ENCODE measurements around the gene TRAPPC12.
A peak's percentile ranks its signal among the peaks of the same experiment; 100 is the strongest.
"Not testable (repeated sequence)": the region's sequence is repeated elsewhere in the genome, so short reads cannot be mapped to it uniquely, and the experiment has no call there.

TRAPPC12 gene

DNA sequence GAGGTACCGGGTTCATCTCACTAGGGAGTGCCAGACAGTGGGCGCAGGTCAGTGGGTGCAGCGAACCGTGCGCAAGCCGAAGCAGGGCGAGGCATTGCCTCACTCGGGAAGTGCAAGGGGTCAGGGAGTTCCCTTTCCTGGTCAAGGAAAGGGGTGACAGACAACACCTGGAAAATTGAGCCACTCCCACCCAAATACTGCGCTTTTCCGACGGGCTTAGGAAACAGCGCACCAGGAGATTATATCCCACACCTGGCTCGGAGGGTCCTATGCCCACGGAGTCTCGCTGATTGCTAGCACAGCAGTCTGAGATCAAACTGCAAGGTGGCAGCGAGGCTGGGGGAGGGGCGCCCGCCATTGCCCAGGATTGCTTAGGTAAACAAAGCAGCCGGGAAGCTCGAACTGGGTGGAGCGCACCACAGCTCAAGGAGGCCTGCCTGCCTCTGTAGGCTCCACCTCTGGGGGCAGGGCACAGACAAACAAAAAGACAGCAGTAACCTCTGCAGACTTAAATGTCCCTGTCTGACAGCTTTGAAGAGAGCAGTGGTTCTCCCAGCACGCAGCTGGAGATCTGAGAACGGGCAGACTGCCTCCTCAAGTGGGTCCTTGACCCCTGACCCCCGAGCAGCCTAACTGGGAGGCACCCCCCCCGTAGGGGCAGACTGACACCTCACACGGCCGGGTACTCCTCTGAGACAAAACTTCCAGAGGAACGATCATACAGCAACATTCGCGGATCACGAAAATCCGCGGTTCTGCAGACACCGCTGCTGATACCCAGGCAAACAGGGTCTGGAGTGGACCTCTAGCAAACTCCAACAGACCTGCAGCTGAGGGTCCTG is 9.9 kb upstream of the TRAPPC12 start:
- DNase-seq, result not testable (repeated sequence)

GRCh38 chr2:3376821-3377220 is 2.7 kb upstream of the TRAPPC12 start:
- DNase-seq, result no peak

- peak; percentile 56 for DNase-seq
Measured at GRCh38 chr2:3377279-3377611, 2.2 kb upstream of the TRAPPC12 start.

- DNase-seq, result peak; percentile 99
Measured at GRCh38 chr2:3377612-3378432, 1.7 kb upstream of the TRAPPC12 start, which contains the start of gene EIPR1. Gene EIPR1 (minus strand): TSS chr2:3377818. CDS start chr2:3377689, 129 bp downstream.

DNA sequence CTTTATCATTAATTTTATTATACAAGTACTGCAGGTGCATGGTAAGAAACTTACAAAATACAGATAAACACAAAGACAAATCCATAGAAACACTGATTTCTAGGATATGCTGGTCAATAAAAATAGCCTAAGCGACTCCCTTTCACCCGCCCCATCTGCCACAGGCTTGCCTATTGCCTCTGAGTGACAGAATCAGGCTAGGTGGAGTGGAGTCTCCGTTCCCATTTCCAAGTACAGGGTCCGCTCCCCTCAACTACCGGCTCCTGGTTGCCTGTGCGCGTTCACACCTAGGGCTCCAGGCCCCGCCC is 201 bp upstream of the TRAPPC12 start:
- DNase-seq, result no peak

- DNase-seq, result no peak
Measured at GRCh38 chr2:3386448-3386958, 7.0 kb downstream of the TRAPPC12 start.

DNA sequence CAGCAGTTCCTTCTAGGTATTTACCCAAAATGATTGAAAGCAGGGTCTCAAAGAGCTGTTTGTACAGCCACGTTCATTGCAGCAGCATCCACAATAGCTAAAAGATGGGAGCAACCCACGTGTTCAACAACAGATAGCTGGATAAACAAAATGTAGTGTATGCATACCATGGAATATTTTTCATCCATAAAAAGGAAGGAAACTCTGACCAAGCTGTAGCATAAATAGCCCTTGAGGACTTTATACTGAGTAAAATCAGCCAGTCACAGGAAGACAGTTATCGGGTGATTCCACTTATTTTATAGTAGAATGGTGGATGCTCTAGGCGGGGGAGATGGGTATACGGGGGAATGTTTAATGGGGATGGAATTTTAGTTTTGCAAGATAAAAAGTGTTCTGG is 7.5 kb downstream of the TRAPPC12 start:
- no peak for DNase-seq

DNA sequence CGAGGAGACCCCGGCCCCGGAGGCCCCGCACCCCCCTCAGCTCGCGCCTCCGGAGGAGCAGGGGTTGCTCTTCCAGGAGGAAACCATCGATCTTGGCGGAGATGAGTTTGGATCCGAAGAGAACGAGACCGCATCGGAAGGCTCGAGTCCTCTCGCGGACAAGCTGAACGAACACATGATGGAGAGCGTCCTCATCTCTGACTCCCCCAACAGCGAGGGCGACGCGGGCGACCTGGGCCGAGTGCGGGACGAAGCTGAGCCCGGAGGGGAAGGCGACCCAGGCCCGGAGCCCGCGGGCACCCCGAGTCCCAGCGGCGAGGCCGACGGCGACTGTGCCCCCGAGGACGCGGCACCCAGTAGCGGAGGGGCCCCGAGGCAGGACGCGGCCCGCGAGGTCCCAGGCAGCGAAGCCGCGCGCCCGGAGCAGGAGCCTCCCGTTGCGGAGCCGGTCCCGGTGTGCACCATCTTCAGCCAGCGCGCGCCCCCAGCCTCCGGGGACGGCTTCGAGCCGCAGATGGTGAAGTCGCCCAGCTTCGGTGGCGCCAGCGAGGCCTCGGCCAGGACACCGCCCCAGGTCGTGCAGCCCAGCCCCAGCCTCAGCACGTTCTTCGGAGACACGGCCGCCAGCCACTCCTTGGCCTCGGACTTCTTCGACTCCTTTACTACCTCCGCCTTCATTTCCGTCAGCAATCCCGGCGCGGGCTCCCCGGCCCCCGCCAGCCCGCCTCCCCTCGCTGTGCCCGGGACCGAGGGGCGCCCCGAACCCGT is 8.3 kb downstream of the TRAPPC12 start:
- no peak for DNase-seq

- no peak for DNase-seq
Measured at GRCh38 chr2:3388412-3388738, 8.9 kb downstream of the TRAPPC12 start.

GRCh38 chr2:3389193-3389592 is 9.7 kb downstream of the TRAPPC12 start:
- no peak for DNase-seq

GRCh38 chr2:3390041-3390440 is 10.5 kb downstream of the TRAPPC12 start:
- DNase-seq, result no peak

GRCh38 chr2:3392216-3392615 is 12.7 kb downstream of the TRAPPC12 start:
- no peak for DNase-seq

DNA sequence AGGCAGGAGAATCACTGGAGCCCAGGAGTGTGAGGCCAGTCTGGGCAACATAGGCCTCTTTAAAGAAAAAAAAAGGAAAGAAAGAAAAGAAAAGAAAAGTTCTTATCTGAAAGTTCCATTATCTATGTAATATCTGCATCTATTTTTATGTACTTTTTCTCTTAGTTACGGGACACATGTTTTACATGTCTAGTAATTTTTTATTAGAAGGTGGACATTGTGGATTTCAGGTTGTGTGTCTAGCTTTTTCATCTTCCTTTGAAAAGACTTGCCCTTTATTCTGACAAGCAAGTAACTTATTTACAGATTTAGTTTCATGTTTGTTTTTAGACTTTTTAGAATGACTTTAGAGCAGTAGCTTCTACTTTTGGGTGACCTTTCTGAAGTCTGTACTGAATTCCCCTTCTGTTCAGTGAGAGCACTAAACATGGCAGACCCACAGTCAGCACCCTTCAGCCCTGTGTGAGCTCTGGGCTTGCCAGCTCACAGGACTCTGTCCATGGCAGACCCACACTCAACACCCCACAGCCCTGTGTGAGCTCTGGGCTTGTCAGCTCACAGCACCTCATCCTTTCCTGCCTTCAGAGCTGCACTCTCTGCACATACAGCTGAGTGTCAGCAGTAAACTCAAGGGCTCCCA is 17.5 kb downstream of the TRAPPC12 start:
- no peak for DNase-seq

GRCh38 chr2:3398857-3399256 is 19.4 kb downstream of the TRAPPC12 start:
- DNase-seq, result no peak

DNA sequence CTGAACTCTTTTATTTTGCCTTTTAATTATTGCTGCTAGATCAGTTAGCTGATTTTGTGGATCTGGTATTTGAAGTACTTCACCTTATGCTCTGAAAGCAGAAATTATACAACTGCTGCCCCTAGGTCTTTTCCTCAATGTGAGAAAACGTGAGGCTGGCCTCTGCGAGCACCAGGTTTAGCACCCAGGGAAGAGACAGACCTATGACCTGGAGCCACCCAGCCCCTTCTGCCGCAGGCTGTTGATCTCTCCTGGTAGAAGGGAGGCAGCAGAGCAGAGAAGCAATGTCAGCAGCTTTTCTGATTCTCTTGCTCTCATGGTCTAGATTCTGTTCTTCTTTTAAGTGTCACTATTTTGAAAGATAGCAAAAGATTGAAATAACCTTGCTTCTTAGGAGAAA is 19.9 kb downstream of the TRAPPC12 start:
- DNase-seq, result no peak

- DNase-seq, result no peak
Measured at GRCh38 chr2:3399829-3400228, 20.3 kb downstream of the TRAPPC12 start.

DNA sequence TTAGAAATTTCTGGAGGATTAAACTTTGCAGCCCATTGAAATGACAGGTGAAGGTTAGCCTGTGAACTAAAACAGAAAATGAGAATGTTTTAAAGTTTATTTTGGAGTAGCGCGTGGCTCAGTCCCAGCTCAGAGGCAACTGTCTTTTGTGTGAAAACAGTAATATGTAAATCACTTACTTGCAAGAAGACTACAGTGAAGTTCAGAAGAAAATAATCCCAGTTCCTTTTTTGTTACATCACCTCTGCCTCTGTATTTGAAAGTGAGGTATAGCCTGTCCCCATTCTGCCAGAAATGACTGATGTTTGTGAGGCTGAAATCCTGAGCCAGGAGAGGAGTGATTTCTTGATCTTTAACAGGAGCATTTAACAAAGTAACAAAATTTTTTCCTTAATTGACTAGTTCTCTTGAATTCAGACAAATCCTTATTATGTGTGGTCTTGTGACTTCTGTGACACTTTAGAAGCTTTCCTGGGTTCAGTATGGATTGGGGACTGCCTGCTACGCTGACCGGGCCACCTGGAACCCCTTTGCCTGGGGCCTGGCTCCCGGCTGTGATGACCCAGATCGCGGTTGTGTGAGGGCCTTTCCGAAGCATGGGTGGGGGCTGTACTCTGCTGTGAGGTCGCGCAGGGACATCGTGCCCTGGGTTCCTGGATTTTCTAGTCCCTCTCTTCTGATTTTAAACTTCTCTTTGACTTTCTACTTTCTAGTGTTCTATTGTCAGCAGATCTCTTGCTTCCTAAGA is 24.3 kb downstream of the TRAPPC12 start:
- DNase-seq, result no peak

DNA sequence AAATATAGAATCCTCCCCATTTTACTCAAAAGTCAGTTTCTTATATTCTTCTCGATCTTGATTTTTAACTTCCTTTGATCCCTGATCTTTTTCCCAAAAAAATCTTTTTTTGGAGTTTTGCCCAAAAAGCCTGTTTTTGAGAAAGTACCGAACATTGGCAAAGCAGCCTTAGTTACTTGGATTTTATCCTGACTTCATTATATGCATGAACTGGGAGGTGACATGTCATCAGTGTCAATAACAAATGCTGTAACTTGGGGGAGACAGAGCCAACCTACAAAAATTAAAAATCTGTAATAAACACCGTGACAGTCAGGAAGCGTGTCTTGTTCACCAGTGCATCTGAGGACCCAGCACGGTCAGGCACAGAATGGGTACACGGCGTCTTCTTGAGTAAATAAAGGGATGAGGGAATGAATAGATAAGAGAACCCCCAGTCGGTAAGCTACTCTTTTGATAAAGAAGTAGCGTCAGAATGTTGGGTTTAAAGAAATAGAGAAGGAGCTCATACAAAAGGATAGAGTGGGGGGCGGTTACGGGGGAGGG is 24.9 kb downstream of the TRAPPC12 start:
- no peak for DNase-seq

DNA sequence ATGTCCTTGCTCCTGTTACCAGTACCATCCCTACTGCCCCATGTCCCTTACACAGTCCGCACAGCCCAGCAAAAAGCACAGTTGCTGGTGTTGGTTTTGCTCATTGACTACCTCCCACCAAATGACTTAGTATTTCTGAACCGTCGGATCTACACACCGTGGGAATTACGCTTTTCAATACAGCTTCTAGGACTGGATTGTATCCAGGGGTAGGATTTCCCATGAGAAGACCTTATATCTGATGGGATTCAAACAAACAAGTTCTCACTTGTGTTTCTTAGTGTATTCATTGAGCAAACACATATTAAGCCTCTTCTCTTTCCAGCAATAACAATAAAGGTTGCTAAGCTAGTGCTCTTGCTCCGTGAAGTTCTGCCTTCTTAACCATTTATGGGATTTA is 25.8 kb downstream of the TRAPPC12 start:
- no peak for DNase-seq

DNA sequence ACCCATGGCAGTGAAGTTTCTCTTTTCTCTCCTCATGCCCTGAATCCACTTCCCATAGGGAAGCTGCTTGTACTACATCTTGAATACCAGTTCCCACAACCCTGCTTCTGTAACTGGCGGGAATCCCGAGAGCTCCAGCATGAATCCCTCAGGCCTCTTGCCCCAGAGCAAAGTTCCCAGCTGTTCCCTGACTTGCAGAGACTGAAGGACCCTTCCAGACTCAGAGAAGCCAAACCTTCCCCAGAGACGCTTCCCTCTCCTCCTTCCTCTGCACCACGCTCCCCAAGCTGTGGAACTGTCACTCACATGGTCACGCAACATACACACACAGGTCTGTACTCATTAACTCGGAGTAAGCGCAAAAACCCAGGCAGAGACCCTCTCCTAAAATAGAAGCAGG is 26.4 kb downstream of the TRAPPC12 start:
- no peak for DNase-seq

- DNase-seq, result no peak
Measured at GRCh38 chr2:3406501-3406900, 27.0 kb downstream of the TRAPPC12 start.

GRCh38 chr2:3408781-3409180 is 29.3 kb downstream of the TRAPPC12 start:
- no peak for DNase-seq

All from NCI-H510A treated with DMSO at 0.1 percent for 48 hours (cell line).